ENCODE data around the gene SNX6. TPM values are rescaled to one million over a fixed set of nuclear protein-coding genes. Genes with fewer than 3 reads are reported as not detected.
"Not testable (repeated sequence)": the region's sequence is repeated elsewhere in the genome, so short reads cannot be mapped to it uniquely, and the experiment has no call there.

SNX6 gene
- total RNA-seq, 1 experiment from 2014 or later, result 69.3 TPM

GRCh38 chr14:34548472-34548981, 81.4 kb downstream of the SNX6 start:
- H2AFZ ChIP-seq (ENCODE audit: low read length), result no peak overlapping the region
- no peak overlapping the region for H4K91ac ChIP-seq (ENCODE audit: insufficient read length, low read depth, low read length)
- no peak overlapping the region for H3T11ph ChIP-seq (ENCODE audit: low read length)
- no peak for TF ChIP-seq CTCF (conservative IDR thresholded peaks at IDR 0.05)
- no peak overlapping the region for H2AK5ac ChIP-seq (ENCODE audit: insufficient read length, low read length)
- no peak overlapping the region for H3K4me3 Mint-ChIP-seq
- no peak overlapping the region for H3K56ac ChIP-seq (ENCODE audit: insufficient read length, low read depth, low read length)
- no peaks in the 10 kb centered on the region for H3K4me1 Mint-ChIP-seq
- no peak overlapping the region for H3K14ac ChIP-seq (ENCODE audit: insufficient read depth, low read length)
- H4K20me1 ChIP-seq (ENCODE audit: control insufficient read depth, insufficient read depth, insufficient read length), result no peaks in the 10 kb centered on the region
- H4K8ac ChIP-seq (replicated peaks; ENCODE audit: insufficient read length, low read depth, low read length), result no peak overlapping the region
- H3K9ac ChIP-seq (ENCODE audit: extremely low read depth, insufficient read length, low read length), result no peak overlapping the region
- no CpG with 5 or more reads among the region's 14 CpGs for WGBS (ENCODE audit: extremely low coverage, insufficient read length, low lambda C conversion rate)
- no peak overlapping the region for H3K4ac ChIP-seq (ENCODE audit: low read depth, low read length)
- no peak overlapping the region for H2BK5ac ChIP-seq (ENCODE audit: insufficient read length, low read length)
- no peak overlapping the region for H3K18ac ChIP-seq (ENCODE audit: insufficient read length, low read depth, low read length)
- H3K27ac ChIP-seq (ENCODE audit: insufficient read length, low read depth, low read length), result no peak overlapping the region
- no peaks in the 10 kb centered on the region for H3K79me2 ChIP-seq (ENCODE audit: insufficient read depth, low read length)
- no peak overlapping the region for H2BK120ac ChIP-seq (ENCODE audit: low read depth, low read length, poor library complexity, severe bottlenecking)
- no peaks in the 10 kb centered on the region for H3K9me3 Mint-ChIP-seq
- H3K23ac ChIP-seq (ENCODE audit: insufficient read length, low read depth, low read length), result no peak overlapping the region
- H2BK15ac ChIP-seq (ENCODE audit: low read depth, low read length), result no peak overlapping the region
- H3K4me2 ChIP-seq (ENCODE audit: insufficient read depth, insufficient read length, low read length), result no peak overlapping the region
- H3K4me1 ChIP-seq (ENCODE audit: insufficient read depth, low read length), result no peaks in the 10 kb centered on the region
- no peaks in the 10 kb centered on the region for H3K9me3 ChIP-seq (ENCODE audit: control insufficient read depth, low read depth, low read length)
- H3K27me3 ChIP-seq (ENCODE audit: insufficient read depth, low read length), result no peaks in the 10 kb centered on the region
- H3K36me3 Mint-ChIP-seq (ENCODE audit: insufficient read depth in 1 of 3, low read depth in 3 of 3), result no peaks in the 10 kb centered on the region
- no peaks in the 10 kb centered on the region for H3K79me1 ChIP-seq (ENCODE audit: insufficient read depth, low read depth, low read length, poor library complexity, severe bottlenecking)
- no peak overlapping the region for H2BK12ac ChIP-seq (ENCODE audit: insufficient read length, low read depth, low read length)
- no peak overlapping the region for H2BK20ac ChIP-seq (ENCODE audit: low read depth, low read length, poor library complexity, severe bottlenecking)
- H3K27ac Mint-ChIP-seq, result no peak overlapping the region
- DNase-seq, result no peak
- no peaks in the 10 kb centered on the region for H3K27me3 Mint-ChIP-seq (ENCODE audit: low read depth)
- no peaks in the 10 kb centered on the region for H3K23me2 ChIP-seq (ENCODE audit: insufficient read length, low read depth, low read length, poor library complexity, severe bottlenecking)
- H4K5ac ChIP-seq (ENCODE audit: insufficient read length, low read depth, low read length), result no peak overlapping the region

DNA sequence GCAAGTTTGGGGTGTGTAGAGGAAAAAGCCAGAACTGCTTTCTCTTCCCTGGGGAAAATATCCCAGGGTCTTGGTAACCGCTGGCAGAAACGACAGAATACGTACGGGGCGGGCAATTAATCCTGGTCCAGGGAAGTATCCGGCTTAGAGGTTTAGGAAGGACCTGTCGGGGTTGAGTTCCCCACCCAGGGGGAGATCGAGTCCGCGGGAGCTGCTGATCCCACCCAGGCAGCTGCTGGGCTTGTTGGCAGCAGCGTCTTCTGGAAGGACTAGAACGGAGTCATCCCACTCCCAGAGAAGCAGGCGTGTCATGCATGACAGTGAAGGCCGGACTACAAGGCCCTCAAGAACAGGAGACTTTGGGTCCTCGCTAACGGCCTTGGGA, 82.8 kb downstream of the SNX6 start:
- not testable (repeated sequence) for H2BK5ac ChIP-seq (ENCODE audit: insufficient read length, low read length); H3K4me1 ChIP-seq (ENCODE audit: insufficient read depth, low read length); H3K9me3 ChIP-seq (ENCODE audit: control insufficient read depth, low read depth, low read length); H2BK12ac ChIP-seq (ENCODE audit: insufficient read length, low read depth, low read length); H2BK120ac ChIP-seq (ENCODE audit: low read depth, low read length, poor library complexity, severe bottlenecking); H3K4me3 Mint-ChIP-seq; H3K27me3 Mint-ChIP-seq (ENCODE audit: low read depth); H3K4me1 Mint-ChIP-seq; H2AFZ ChIP-seq (ENCODE audit: low read length); H3K36me3 Mint-ChIP-seq (ENCODE audit: insufficient read depth in 1 of 3, low read depth in 3 of 3); H3K27ac ChIP-seq (ENCODE audit: insufficient read length, low read depth, low read length); H3K9ac ChIP-seq (ENCODE audit: extremely low read depth, insufficient read length, low read length); H3K23ac ChIP-seq (ENCODE audit: insufficient read length, low read depth, low read length); DNase-seq; H3K4ac ChIP-seq (ENCODE audit: low read depth, low read length); H3K23me2 ChIP-seq (ENCODE audit: insufficient read length, low read depth, low read length, poor library complexity, severe bottlenecking); H3K79me1 ChIP-seq (ENCODE audit: insufficient read depth, low read depth, low read length, poor library complexity, severe bottlenecking); H3K79me2 ChIP-seq (ENCODE audit: insufficient read depth, low read length); H3K4me2 ChIP-seq (ENCODE audit: insufficient read depth, insufficient read length, low read length); H3K27ac Mint-ChIP-seq; H3T11ph ChIP-seq (ENCODE audit: low read length); H2BK20ac ChIP-seq (ENCODE audit: low read depth, low read length, poor library complexity, severe bottlenecking); H3K27me3 ChIP-seq (ENCODE audit: insufficient read depth, low read length); H4K20me1 ChIP-seq (ENCODE audit: control insufficient read depth, insufficient read depth, insufficient read length); H3K18ac ChIP-seq (ENCODE audit: insufficient read length, low read depth, low read length); H4K91ac ChIP-seq (ENCODE audit: insufficient read length, low read depth, low read length); H3K9me3 Mint-ChIP-seq; H2BK15ac ChIP-seq (ENCODE audit: low read depth, low read length); H3K14ac ChIP-seq (ENCODE audit: insufficient read depth, low read length); H4K8ac ChIP-seq (replicated peaks; ENCODE audit: insufficient read length, low read depth, low read length); H4K5ac ChIP-seq (ENCODE audit: insufficient read length, low read depth, low read length); H3K56ac ChIP-seq (ENCODE audit: insufficient read length, low read depth, low read length); H2AK5ac ChIP-seq (ENCODE audit: insufficient read length, low read length)
- no CpG with 5 or more reads among the region's 16 CpGs for WGBS (ENCODE audit: extremely low coverage, insufficient read length, low lambda C conversion rate)

All from H9 (cell line).